ENCODE measurements around the gene MICAL3. TPM values are rescaled to one million over a fixed set of nuclear protein-coding genes. Genes with fewer than 3 reads are reported as not detected.

MICAL3 gene
- total RNA-seq, 6 experiments from 2014 or later, result 38.6 to 44.1 (median 39.7) TPM

DNA sequence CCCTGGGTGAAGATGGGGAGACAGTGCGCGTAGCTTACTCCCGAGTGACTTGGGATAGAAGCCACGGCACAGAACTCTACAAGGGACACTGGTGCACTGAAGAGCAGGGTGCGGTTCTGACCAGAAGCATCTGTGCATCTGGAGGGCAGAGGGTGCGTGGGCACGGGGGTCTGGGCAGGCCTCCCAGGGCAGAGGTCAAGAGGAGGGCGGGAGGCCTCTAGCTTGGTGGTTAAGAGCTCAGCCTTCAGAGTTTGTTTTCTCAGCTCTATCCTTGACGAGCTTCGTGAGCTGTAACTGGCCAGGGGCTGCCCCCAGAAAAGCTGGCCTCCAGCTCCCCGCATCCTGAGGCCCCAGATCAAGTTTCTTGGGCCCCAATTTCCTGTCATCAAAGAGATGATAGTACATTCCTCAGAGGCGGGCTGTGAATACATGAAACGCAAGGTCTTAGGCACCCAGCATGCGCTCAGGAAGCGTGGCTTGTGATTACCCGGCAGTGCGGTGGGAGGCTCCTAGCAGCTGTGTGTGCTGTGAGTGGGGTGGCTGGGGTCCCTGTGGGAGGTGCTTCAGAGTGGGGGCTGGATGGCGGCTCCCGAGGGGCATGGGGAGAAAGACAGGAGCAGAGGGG lies 244.1 kb downstream of the MICAL3 start:
- Mint-ChIP-seq H3K27ac (no peak overlapping the region), H3K4me1 (ENCODE audit: low read depth) (peaks cover 6% of the 10 kb centered on the region), H3K36me3 (ENCODE audit: low read depth) (no peaks in the 10 kb centered on the region), H3K4me3 (no peak overlapping the region), H3K27me3 (ENCODE audit: insufficient read depth) (peaks cover 14% of the 10 kb centered on the region), H3K9me3 (no peaks in the 10 kb centered on the region)
- TF ChIP-seq, protein P1, sequence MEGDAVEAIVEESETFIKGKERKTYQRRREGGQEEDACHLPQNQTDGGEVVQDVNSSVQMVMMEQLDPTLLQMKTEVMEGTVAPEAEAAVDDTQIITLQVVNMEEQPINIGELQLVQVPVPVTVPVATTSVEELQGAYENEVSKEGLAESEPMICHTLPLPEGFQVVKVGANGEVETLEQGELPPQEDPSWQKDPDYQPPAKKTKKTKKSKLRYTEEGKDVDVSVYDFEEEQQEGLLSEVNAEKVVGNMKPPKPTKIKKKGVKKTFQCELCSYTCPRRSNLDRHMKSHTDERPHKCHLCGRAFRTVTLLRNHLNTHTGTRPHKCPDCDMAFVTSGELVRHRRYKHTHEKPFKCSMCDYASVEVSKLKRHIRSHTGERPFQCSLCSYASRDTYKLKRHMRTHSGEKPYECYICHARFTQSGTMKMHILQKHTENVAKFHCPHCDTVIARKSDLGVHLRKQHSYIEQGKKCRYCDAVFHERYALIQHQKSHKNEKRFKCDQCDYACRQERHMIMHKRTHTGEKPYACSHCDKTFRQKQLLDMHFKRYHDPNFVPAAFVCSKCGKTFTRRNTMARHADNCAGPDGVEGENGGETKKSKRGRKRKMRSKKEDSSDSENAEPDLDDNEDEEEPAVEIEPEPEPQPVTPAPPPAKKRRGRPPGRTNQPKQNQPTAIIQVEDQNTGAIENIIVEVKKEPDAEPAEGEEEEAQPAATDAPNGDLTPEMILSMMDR (IDR thresholded peaks at IDR 0.05), result no peak
- DNase-seq, result no peak

DNA sequence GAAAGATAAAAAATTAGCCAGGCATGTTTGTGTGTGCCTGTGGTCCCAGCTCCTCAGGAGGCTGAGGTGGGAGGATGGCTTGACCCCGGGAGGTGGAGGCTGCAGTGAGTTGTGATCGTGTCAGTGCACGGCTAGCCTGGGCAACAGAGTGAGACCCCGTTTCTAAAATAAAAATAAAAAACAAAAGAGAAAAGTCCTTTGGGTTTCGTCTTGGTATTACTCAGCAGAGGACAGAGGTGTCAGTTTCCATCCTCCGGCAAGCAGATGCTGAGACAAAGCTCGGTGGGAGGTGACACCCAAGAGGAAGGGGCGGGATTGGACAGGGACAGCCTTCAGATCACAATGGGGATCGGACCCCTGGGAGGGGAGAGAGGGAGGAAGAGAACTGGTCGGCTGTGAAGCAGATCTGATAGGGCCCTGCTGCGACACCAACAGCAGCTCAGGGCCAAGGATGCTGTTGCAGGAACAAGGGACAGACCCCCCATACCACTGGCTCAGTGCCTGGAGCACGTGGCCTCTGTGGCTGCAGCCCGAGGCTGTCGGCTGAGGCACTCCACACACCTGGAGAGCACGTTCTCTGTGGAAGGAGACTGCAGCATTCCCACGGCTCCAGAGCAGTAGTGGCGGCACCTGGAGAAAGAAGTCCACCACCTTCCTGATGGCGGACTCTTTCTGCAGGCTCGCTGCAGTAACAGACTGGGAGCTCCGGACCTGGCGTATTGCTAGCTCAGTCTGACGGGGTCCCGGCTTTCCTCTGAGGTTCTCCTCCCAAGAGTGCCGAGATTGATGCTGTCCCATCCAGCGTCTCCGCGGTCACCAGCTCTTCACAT lies 244.9 kb downstream of the MICAL3 start:
- no peak for DNase-seq
- TF ChIP-seq, protein P1 (IDR thresholded peaks at IDR 0.05), result no peak
- no peaks in the 10 kb centered on the region for H3K9me3 Mint-ChIP-seq
- no peak overlapping the region for H3K27ac Mint-ChIP-seq
- H3K4me1 Mint-ChIP-seq (ENCODE audit: low read depth), result peaks cover 6% of the 10 kb centered on the region
- no peaks in the 10 kb centered on the region for H3K36me3 Mint-ChIP-seq (ENCODE audit: low read depth)
- H3K27me3 Mint-ChIP-seq (ENCODE audit: insufficient read depth), result peaks cover 14% of the 10 kb centered on the region
- no peak overlapping the region for H3K4me3 Mint-ChIP-seq

DNA sequence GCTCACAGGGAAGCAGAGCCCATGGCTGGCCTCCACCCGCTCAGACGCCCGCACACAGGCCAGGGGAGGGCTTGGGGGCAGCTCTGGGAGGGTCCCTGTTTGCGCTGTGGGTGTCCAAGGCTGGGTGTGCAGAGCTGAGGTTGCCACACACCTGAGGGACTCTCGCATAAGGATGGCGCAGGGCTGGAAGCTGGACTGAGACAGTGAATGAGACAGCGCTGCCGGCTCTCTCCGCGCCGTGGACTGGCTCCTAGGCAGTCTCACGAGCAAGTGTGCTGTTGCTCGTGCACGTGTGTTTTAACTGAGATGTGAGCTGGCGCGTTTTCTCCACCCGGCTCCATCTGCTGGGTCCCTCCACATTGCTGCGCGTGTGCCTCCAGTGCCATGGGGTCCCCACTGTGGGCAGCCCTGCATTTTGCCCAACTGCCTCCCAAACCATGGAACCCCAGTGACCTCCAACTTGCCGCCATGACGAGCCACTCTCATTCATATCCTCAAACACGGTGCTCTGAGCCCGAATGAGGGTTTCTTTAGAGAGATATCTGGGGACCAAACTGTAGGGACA lies 245.9 kb downstream of the MICAL3 start:
- Mint-ChIP-seq H3K27ac (no peak overlapping the region), H3K36me3 (ENCODE audit: low read depth) (no peaks in the 10 kb centered on the region), H3K4me1 (ENCODE audit: low read depth) (peaks cover 7% of the 10 kb centered on the region), H3K4me3 (no peak overlapping the region), H3K27me3 (ENCODE audit: insufficient read depth) (peaks cover 14% of the 10 kb centered on the region), H3K9me3 (no peaks in the 10 kb centered on the region)
- no peak for DNase-seq
- TF ChIP-seq, protein P1 (IDR thresholded peaks at IDR 0.05), result no peak

DNA sequence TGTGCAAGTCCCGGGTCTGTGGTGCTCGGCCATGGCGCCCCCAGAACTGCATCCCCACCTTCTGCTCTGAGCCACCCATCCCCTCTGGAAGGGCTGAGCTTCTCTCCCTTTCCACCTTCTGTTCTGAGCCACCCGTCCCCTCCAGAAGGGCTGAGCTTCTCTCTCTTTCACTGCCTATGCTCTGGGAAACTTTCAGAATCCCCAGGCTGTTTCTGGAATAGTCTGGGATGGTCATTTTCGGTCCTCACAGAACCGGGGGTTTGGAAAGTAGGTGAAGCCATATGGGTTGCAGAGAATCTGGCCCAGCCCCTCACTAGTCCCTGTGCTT lies 246.7 kb downstream of the MICAL3 start:
- TF ChIP-seq, protein P1 (IDR thresholded peaks at IDR 0.05), result no peak
- H3K9me3 Mint-ChIP-seq, result no peaks in the 10 kb centered on the region
- H3K4me3 Mint-ChIP-seq, result no peak overlapping the region
- DNase-seq, result no peak
- H3K4me1 Mint-ChIP-seq (ENCODE audit: low read depth), result peaks cover 15% of the 10 kb centered on the region
- no peak overlapping the region for H3K27ac Mint-ChIP-seq
- H3K36me3 Mint-ChIP-seq (ENCODE audit: low read depth), result no peaks in the 10 kb centered on the region
- peaks cover 14% of the 10 kb centered on the region for H3K27me3 Mint-ChIP-seq (ENCODE audit: insufficient read depth)

DNA sequence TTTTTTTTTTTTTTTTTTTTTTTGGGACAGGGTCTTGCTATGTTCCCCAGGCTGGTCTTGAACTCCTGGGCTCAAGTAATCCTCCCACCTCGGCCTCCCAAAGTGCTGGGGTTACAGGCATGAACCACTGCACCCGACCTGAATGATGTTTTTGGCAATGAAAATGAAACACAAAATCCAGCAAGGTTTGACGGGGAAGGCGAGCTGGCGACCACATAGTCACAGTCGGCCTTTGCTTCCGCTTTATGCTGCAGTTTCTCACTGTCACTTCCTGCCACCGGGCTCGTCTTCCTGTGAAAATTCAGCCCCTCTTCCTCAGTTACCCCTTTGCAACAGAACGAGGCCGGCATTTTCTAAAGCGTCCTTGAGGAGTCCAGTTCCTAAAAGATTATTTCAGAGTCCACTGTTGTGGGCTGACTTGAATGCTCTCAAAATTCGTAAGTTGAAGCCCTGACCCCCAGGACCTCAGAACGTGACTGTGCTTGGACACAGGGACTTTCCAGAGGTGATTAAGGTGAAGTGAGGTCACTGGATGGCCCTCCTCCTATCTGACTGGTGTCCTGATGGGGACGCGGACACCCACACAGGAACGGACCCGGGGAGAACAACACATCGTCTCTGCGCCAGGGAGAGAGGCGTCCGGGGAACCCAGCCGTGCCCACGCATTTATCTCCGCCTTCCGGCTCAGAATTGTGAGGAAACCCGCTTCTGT lies 247.2 kb downstream of the MICAL3 start:
- Mint-ChIP-seq H3K9me3 (no peaks in the 10 kb centered on the region), H3K36me3 (ENCODE audit: low read depth) (no peaks in the 10 kb centered on the region), H3K27me3 (ENCODE audit: insufficient read depth) (peaks cover 14% of the 10 kb centered on the region), H3K4me3 (no peak overlapping the region), H3K4me1 (ENCODE audit: low read depth) (peaks cover 20% of the 10 kb centered on the region), H3K27ac (no peak overlapping the region)
- TF ChIP-seq, protein P1 (IDR thresholded peaks at IDR 0.05), result no peak
- no peak for DNase-seq

Measured in HFFc6 (cell line).